ENCODE results near the gene RPLP1.

DNA sequence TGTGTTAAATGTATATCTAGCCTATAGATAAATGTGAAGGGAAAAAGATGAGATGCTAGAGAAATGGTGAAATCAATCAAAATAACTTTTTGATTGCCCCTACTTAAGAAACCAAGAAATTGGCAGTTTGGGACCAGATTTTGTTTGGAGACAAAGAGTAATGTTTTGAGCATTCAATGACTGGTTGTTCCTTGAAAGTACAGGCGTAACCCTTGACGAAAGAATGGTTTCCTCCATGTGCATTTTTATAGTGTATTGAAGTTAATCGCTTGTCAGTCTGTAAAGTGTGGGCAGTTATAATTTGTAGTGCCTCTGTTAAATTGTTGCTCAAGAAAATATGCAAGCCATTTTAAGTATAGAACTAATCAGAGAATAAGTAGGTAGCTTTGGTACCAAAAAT lies 37.2 kb upstream of the RPLP1 start:
- TF ChIP-seq, protein P1, sequence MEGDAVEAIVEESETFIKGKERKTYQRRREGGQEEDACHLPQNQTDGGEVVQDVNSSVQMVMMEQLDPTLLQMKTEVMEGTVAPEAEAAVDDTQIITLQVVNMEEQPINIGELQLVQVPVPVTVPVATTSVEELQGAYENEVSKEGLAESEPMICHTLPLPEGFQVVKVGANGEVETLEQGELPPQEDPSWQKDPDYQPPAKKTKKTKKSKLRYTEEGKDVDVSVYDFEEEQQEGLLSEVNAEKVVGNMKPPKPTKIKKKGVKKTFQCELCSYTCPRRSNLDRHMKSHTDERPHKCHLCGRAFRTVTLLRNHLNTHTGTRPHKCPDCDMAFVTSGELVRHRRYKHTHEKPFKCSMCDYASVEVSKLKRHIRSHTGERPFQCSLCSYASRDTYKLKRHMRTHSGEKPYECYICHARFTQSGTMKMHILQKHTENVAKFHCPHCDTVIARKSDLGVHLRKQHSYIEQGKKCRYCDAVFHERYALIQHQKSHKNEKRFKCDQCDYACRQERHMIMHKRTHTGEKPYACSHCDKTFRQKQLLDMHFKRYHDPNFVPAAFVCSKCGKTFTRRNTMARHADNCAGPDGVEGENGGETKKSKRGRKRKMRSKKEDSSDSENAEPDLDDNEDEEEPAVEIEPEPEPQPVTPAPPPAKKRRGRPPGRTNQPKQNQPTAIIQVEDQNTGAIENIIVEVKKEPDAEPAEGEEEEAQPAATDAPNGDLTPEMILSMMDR (IDR thresholded peaks at IDR 0.05): no peak
- TF ChIP-seq POLR2A (IDR thresholded peaks at IDR 0.05): no peak
